Osteoblast (primary cell): ENCODE data around the gene MED13L. TPM values are rescaled to one million over a fixed set of nuclear protein-coding genes. Genes with fewer than 3 reads are reported as not detected.
A peak's percentile ranks its signal among the peaks of the same experiment; 100 is the strongest.

Experiments
- DNase-seq: peaks from one replicate; pipeline ENCODE4 v3.0.0; 2011; ENCODE audit warnings: low spot score, mixed read lengths; ENCODE audit not compliant: insufficient read length; ENCODE audit errors: missing footprints
- H2AFZ ChIP-seq: 2 replicates; pipeline ENCODE4 v1.6.0; 2011; ENCODE audit warnings: mild to moderate bottlenecking, low read length
- H3K27ac ChIP-seq: 2 replicates; pipeline ENCODE4 v1.5.1; 2011; ENCODE audit warnings: mild to moderate bottlenecking, low read depth, low read length, moderate library complexity
- H3K27me3 ChIP-seq: 2 replicates; pipeline ENCODE4 v1.6.0; 2012; ENCODE audit warnings: mild to moderate bottlenecking, control low read depth, inconsistent platforms, low read length, moderate library complexity; ENCODE audit not compliant: insufficient read depth
- H3K36me3 ChIP-seq: 2 replicates; pipeline ENCODE4 v1.5.1; 2011; ENCODE audit warnings: mild to moderate bottlenecking, low read length, control low read depth, moderate library complexity; ENCODE audit not compliant: insufficient read depth
- H3K4me1 ChIP-seq: 2 replicates; pipeline ENCODE4 v1.5.1; 2011; ENCODE audit warnings: mild to moderate bottlenecking, low read length, control low read depth, moderate library complexity; ENCODE audit not compliant: insufficient read depth
- H3K4me2 ChIP-seq: 2 replicates; pipeline ENCODE4 v1.6.0; 2011; ENCODE audit warnings: mild to moderate bottlenecking, low read length; ENCODE audit not compliant: insufficient read depth
- H3K4me3 ChIP-seq: fragments of 200-600 bp; sonication (generic); 3 replicates; pipeline ENCODE4 v1.5.1; 2012; ENCODE audit warnings: mild to moderate bottlenecking, low read length, inconsistent platforms; ENCODE audit not compliant: insufficient read depth
- H3K79me2 ChIP-seq: 2 replicates; pipeline ENCODE4 v1.6.0; 2012; ENCODE audit warnings: mild to moderate bottlenecking, low read length, control low read depth, inconsistent platforms; ENCODE audit not compliant: insufficient read depth
- H3K9me3 ChIP-seq: 2 replicates; pipeline ENCODE4 v1.5.1; 2011; ENCODE audit warnings: low read depth, low read length, control low read depth
- H4K20me1 ChIP-seq: 2 replicates; pipeline ENCODE4 v1.6.0; 2012; ENCODE audit warnings: mild to moderate bottlenecking, low read length, control low read depth; ENCODE audit not compliant: insufficient read depth
- total RNA-seq: library from RNA; depleted of rRNA; stranded (reverse); fragments of >200 nt; gene quantifications from 2 replicates; pipeline ENCODE4 v1.2.3, GENCODE V29; 2012
- TF ChIP-seq, protein P1 (sequence below): IDR thresholded peaks from 2 replicates; pipeline ENCODE4 v1.5.1; 2011; ENCODE audit warnings: mild to moderate bottlenecking, low read depth, low read length, moderate library complexity; ENCODE audit errors: extremely low read depth

The MED13L gene
- total RNA-seq, 1 donor = 359 TPM

DNA sequence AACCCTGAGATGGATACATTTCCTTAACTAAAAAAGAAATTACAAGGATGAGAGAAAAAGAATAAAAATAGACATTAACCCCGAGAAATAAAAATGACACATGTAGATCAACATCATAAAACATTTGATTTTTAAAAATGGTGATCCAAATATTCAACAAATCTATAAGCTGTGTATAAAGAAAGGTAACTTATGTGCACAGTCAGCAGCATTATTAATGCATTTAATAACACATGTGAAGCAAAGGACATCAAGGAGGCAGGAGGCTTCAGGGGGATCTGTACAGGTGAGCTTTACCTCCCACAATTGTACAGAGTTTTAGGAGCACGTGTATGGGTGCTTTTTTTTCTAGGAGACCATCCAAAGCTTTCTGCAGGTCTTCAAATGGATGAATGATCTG, 76.1 kb downstream of the MED13L start:
- peaks cover 26% of the 10 kb centered on the region for H3K4me1 ChIP-seq
- TF ChIP-seq, protein P1, sequence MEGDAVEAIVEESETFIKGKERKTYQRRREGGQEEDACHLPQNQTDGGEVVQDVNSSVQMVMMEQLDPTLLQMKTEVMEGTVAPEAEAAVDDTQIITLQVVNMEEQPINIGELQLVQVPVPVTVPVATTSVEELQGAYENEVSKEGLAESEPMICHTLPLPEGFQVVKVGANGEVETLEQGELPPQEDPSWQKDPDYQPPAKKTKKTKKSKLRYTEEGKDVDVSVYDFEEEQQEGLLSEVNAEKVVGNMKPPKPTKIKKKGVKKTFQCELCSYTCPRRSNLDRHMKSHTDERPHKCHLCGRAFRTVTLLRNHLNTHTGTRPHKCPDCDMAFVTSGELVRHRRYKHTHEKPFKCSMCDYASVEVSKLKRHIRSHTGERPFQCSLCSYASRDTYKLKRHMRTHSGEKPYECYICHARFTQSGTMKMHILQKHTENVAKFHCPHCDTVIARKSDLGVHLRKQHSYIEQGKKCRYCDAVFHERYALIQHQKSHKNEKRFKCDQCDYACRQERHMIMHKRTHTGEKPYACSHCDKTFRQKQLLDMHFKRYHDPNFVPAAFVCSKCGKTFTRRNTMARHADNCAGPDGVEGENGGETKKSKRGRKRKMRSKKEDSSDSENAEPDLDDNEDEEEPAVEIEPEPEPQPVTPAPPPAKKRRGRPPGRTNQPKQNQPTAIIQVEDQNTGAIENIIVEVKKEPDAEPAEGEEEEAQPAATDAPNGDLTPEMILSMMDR = no peak
- H3K27ac ChIP-seq = peak overlapping the region; percentile 46
- H4K20me1 ChIP-seq = peaks cover 74% of the 10 kb centered on the region
- H3K4me3 ChIP-seq = no peak overlapping the region
- H2AFZ ChIP-seq = no peak overlapping the region
- no peak for DNase-seq
- H3K4me2 ChIP-seq = peak overlapping the region; percentile 35
- H3K79me2 ChIP-seq = peaks cover 96% of the 10 kb centered on the region
- H3K27me3 ChIP-seq = no peaks in the 10 kb centered on the region
- no peaks in the 10 kb centered on the region for H3K9me3 ChIP-seq
- H3K36me3 ChIP-seq = no peaks in the 10 kb centered on the region

DNA sequence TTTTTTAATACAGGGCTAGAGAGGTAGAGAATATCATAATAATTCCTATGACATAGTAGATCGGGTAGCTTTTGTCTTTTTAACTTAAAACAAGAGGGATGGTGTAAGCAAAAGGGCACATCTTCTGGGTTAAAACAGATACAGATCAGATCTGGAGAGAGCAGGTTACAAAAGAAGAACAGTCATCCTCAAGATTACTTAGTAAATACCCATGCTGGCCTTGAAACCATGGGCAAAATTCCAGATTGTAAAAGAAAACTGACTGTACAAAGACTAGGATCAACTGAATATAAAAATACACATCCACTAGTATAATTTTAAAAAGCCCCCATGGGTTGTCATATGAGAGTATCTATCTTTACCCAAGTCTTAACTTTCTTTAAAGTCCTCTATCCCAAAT, 76.7 kb downstream of the MED13L start:
- TF ChIP-seq, protein P1 = no peak
- no peak overlapping the region for H3K4me3 ChIP-seq
- peaks cover 97% of the 10 kb centered on the region for H3K79me2 ChIP-seq
- H2AFZ ChIP-seq = no peak overlapping the region
- no peak for DNase-seq
- H3K4me1 ChIP-seq = peaks cover 26% of the 10 kb centered on the region
- no peaks in the 10 kb centered on the region for H3K27me3 ChIP-seq
- H4K20me1 ChIP-seq = peaks cover 72% of the 10 kb centered on the region
- H3K27ac ChIP-seq = no peak overlapping the region
- H3K36me3 ChIP-seq = no peaks in the 10 kb centered on the region
- H3K9me3 ChIP-seq = no peaks in the 10 kb centered on the region
- peak overlapping the region; percentile 35 for H3K4me2 ChIP-seq

DNA sequence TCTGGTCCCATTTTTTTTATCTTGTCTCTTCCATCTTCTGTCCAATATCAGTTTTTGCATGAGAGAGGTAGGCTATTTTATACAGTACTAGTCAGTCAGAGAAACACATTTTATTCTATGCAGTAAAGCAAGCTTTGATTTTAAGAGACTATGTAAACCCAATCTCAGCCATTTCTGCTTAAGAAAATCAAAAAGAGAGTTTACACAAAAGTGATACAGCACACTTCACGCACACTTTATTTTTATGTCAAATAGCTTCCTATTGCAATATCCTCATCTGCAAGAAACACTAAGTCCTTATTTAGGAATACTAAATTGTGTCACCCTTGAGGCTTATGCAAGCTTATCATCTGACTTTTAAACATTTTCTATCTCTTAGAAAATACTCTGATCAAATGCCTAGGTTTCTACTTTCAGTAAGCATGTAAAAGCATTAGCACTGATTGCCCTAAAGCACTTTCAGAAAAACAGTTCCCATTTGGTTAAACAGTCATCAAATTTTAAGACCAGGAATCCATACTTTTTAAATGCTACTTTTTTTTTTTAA, 78.3 kb downstream of the MED13L start:
- Histone ChIP-seq H3K4me3 (no peak overlapping the region), H2AFZ (no peak overlapping the region), H3K4me2 (no peak overlapping the region), H4K20me1 (peaks cover 69% of the 10 kb centered on the region), H3K4me1 (peaks cover 26% of the 10 kb centered on the region), H3K9me3 (no peaks in the 10 kb centered on the region), H3K27ac (no peak overlapping the region), H3K79me2 (peaks cover 98% of the 10 kb centered on the region), H3K27me3 (no peaks in the 10 kb centered on the region), H3K36me3 (no peaks in the 10 kb centered on the region)
- TF ChIP-seq, protein P1 = no peak
- no peak for DNase-seq

DNA sequence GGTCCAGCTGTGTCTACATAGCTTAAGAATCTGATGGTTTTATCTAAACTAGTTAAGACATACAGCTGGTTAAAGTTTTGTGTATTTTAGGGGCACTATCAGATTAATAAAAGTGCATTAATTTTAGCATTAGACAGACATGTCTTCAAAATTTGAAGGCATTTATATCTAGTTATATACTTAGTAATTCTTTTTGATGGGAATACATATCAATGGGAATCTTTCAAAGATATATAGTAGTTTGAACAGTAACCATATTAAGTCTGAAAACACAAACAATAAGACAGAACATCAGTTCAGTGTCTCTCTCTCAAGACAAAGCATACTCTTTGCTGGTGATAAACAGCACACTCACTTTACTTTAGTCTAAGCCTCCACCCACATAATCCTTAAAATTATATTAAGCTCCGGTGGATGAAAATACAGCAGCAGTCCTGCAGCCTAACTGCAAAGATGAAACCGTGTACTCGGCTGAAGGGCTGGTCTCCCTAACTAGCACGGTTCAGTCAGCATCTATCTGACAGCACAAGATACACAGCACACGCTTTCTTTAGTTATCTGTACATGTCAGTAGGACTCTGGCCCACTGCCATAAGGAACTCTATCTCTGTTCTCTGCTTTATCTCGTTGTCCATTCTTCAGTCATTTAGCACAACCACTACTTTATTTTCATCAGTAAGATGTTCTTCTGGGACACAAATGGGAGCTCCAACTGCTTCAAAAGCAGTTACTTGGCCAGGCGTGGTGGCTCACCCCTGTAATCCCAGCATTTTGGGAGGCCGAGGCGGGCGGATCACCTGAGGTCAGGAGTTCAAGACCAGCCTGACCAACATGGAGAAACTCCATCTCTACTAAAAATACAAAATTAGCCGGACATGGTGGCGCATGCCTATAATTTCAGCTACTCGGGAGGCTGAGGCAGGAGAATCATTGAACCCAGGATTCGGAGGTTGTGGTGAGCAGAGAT, 80.5 kb downstream of the MED13L start:
- Histone ChIP-seq H2AFZ (no peak overlapping the region), H3K4me3 (no peak overlapping the region), H3K36me3 (no peaks in the 10 kb centered on the region), H3K4me2 (no peak overlapping the region), H3K79me2 (peaks cover 98% of the 10 kb centered on the region), H3K4me1 (peaks cover 14% of the 10 kb centered on the region), H3K9me3 (no peaks in the 10 kb centered on the region), H4K20me1 (peaks cover 66% of the 10 kb centered on the region), H3K27me3 (no peaks in the 10 kb centered on the region), H3K27ac (no peak overlapping the region)
- DNase-seq = no peak
- TF ChIP-seq, protein P1 = no peak
